ENCODE results near the gene DNAJC9.

DNA sequence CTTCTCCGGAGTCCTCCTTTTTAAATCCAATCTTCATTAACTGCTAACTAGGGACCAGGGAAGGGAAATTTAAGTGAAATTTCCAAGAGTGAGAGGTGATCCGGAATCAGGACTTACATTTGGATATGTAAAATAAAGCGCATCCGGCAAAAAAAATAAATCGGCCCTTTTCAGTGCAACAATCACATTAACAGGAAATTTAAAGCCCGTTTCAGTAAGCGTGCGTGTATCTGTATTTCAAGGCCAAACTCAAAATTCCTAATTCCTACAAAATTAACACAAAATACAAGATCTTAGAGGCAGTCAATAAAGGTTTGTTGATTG lies 771 bp downstream of the DNAJC9 start:
- no peak for TF ChIP-seq POLR2A (IDR thresholded peaks at IDR 0.05)
- TF ChIP-seq, protein P1, sequence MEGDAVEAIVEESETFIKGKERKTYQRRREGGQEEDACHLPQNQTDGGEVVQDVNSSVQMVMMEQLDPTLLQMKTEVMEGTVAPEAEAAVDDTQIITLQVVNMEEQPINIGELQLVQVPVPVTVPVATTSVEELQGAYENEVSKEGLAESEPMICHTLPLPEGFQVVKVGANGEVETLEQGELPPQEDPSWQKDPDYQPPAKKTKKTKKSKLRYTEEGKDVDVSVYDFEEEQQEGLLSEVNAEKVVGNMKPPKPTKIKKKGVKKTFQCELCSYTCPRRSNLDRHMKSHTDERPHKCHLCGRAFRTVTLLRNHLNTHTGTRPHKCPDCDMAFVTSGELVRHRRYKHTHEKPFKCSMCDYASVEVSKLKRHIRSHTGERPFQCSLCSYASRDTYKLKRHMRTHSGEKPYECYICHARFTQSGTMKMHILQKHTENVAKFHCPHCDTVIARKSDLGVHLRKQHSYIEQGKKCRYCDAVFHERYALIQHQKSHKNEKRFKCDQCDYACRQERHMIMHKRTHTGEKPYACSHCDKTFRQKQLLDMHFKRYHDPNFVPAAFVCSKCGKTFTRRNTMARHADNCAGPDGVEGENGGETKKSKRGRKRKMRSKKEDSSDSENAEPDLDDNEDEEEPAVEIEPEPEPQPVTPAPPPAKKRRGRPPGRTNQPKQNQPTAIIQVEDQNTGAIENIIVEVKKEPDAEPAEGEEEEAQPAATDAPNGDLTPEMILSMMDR (IDR thresholded peaks at IDR 0.05) = no peak

Measured in lower leg skin (tissue), 3 donors.